K562 (cell line): ENCODE measurements around the gene HOXB3. TPM values are rescaled to one million over a fixed set of nuclear protein-coding genes. Genes with fewer than 3 reads are reported as not detected.

Experiments
- ARID2 ChIP-seq: fragments of 450-650 bp; IDR thresholded peaks from 2 replicates; pipeline ENCODE4 v1.6.1; 2017; ENCODE audit warnings: antibody characterized with exemption, mild to moderate bottlenecking
- BHLHE40 ChIP-seq: IDR thresholded peaks from 2 replicates; pipeline ENCODE4 v1.6.1; 2011; ENCODE audit warnings: low read length, improper control_type of control experiment
- BMI1 ChIP-seq: fragments of 150-350 bp; IDR thresholded peaks from 2 replicates; pipeline ENCODE4 v1.6.1; 2014; ENCODE audit warnings: low read length
- CC2D1A ChIP-seq: fragments of 450-650 bp; IDR thresholded peaks from 2 replicates; pipeline ENCODE4 v1.6.1; 2017; ENCODE audit warnings: mild to moderate bottlenecking
- ESRRB ChIP-seq: fragments of 250-450 bp; sonication (Bioruptor Pico); IDR thresholded peaks from 2 replicates; pipeline ENCODE4 v1.5.0; 2020; ENCODE audit warnings: mild to moderate bottlenecking, moderate library complexity, borderline replicate concordance
- HLTF ChIP-seq: fragments of 450-650 bp; IDR thresholded peaks from 2 replicates; pipeline ENCODE4 v1.6.1; 2016
- KLF16 ChIP-seq: IDR thresholded peaks from 2 replicates; pipeline ENCODE4 v1.6.1; 2016; ENCODE audit warnings: antibody characterized with exemption
- MEIS2 ChIP-seq: fragments of 450-650 bp; IDR thresholded peaks from 2 replicates; pipeline ENCODE4 v1.6.1; 2014; ENCODE audit warnings: mild to moderate bottlenecking; ENCODE audit not compliant: partially characterized antibody
- NFATC3 ChIP-seq: fragments of 450-650 bp; IDR thresholded peaks from 2 replicates; pipeline ENCODE4 v1.6.1; 2017; ENCODE audit warnings: mild to moderate bottlenecking
- POLR2A ChIP-seq: fragments of 450-650 bp; conservative IDR thresholded peaks from 2 replicates; pipeline ENCODE4 v1.6.1; 2016
- SP2 ChIP-seq: IDR thresholded peaks from 2 replicates; pipeline ENCODE4 v1.6.1; 2011; ENCODE audit warnings: mild to moderate bottlenecking, low read depth, low read length, moderate library complexity; ENCODE audit not compliant: poor library complexity, severe bottlenecking; ENCODE audit errors: extremely low read depth
- TBP ChIP-seq: optimal IDR thresholded peaks from 2 replicates; pipeline ENCODE3; 2011; ENCODE audit warnings: low read depth, low read length, improper control_type of control experiment
- XRCC5 ChIP-seq: fragments of 200-400 bp; formaldehyde crosslinking; IDR thresholded peaks from 2 replicates; pipeline ENCODE4 v1.6.1; 2017; ENCODE audit warnings: low read depth, mild to moderate bottlenecking, low read length
- ZBTB7A ChIP-seq: IDR thresholded peaks from 2 replicates; pipeline ENCODE4 v1.6.1; 2011; ENCODE audit warnings: low read depth, mild to moderate bottlenecking, low read length, moderate library complexity, borderline replicate concordance; ENCODE audit not compliant: control insufficient read depth
- ZEB2 ChIP-seq: fragments of 450-650 bp; IDR thresholded peaks from 2 replicates; pipeline ENCODE4 v1.6.1; 2016
- ZFX ChIP-seq: sonication (generic); formaldehyde crosslinking; IDR thresholded peaks from 2 replicates; pipeline ENCODE4 v1.8.0; 2022; ENCODE audit warnings: mild to moderate bottlenecking, missing genetic modification reagents, moderate library complexity
- ZNF263 ChIP-seq: sonication (generic); formaldehyde crosslinking; IDR thresholded peaks from 2 replicates; pipeline ENCODE4 v1.8.0; 2022; ENCODE audit warnings: mild to moderate bottlenecking, missing genetic modification reagents, borderline replicate concordance
- ZNF780A ChIP-seq: fragments of 250-450 bp; sonication (Bioruptor Pico); IDR thresholded peaks from 2 replicates; pipeline ENCODE4 v1.5.0; 2021; ENCODE audit warnings: mild to moderate bottlenecking
- polyA plus RNA-seq, 8 experiments: library from polyadenylated mRNA; depleted of rRNA in 4 of 8; stranded (reverse) in 5 of 8; unstranded in 3 of 8; fragments of >200 nt; fragmentation: Nextera tagmentation in 2 of 8; fragmentation: Illumina TruSeq in 1 of 8; extraction: Ambion mirVana in 2 of 8; extraction: Trizol in 1 of 8; gene quantifications; 2 replicates each; pipeline versions ENCODE4 v1.2.1 to v1.2.3, GENCODE V29; 2011 to 2014; ENCODE audit warnings: inconsistent platforms in 1 of 8, missing spikeins in 1 of 8
- total RNA-seq, 7 experiments: library from RNA; depleted of rRNA in 6 of 7; stranded (reverse); fragments of >200 nt in 6 of 7; fragmentation: Illumina TruSeq in 2 of 7; extraction: Trizol in 2 of 7; gene quantifications; 2 replicates each; pipeline versions ENCODE4 v1.2.1 to v1.2.3, GENCODE V29; 2011 to 2021; ENCODE audit warnings: low replicate concordance in 1 of 7
- TF ChIP-seq, protein P1 (sequence below), 2 experiments: fragments of 450-650 bp; formaldehyde crosslinking in 1 of 2; IDR thresholded peaks; 2 replicates each; pipeline versions ENCODE4 v1.4.0 to v1.6.1; 2014 to 2020; ENCODE audit warnings: mild to moderate bottlenecking in 2 of 2, borderline replicate concordance in 1 of 2, low read depth in 1 of 2
- TF ChIP-seq, protein P2 (sequence below), 2 experiments: IDR thresholded peaks; 2 replicates each; pipeline ENCODE4 v1.6.1; 2012; ENCODE audit warnings: improper control_type of control experiment in 2 of 2, low read depth in 2 of 2, low read length in 2 of 2, borderline replicate concordance in 1 of 2

HOXB3 gene
- total and polyA plus RNA-seq, 9 of the 15 experiments (the other 6 are each of a cell fraction or from before 2014, with no cell fraction given), result 2.4 to 41.3 (median 20.2) TPM

DNA sequence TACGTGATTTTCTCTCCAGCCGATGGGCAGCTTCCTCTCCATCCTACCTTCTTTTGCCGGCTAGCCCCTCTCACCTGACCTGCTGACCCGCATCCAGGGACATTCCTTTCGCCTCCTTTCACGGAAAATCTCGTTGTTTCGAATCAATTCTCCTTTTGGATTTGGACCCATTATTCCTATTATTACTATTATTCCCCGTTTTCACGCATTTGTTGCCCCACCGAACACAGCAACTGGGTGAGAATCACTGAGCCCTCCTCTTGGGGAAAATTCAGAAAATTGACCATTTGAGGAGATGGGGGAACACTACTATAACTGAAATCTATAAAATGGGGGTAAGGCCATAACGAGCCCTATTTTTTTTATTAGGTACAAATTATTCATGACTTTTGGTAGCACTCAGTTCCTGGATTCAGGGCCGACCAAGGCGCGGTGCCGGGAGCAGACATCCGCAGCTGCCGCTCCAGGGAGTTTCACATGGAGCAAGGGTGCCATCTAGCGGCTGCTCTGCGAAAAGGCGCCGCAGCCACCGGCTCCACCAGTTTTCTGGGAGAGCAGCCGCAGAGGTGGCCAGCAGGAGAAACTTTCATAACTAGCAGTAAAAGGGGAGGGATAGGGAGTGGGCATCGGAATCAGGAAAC lies 28.3 kb upstream of the HOXB3 start (continued):
- peak; percentile 81; the same call in 1 of the 2 replicates for TF ChIP-seq ARID2
- no peak; the same call in 1 of the 2 replicates for TF ChIP-seq ZFX (CRISPR knock-in tag)
- no peak for TF ChIP-seq BHLHE40
- TF ChIP-seq, protein P1, sequence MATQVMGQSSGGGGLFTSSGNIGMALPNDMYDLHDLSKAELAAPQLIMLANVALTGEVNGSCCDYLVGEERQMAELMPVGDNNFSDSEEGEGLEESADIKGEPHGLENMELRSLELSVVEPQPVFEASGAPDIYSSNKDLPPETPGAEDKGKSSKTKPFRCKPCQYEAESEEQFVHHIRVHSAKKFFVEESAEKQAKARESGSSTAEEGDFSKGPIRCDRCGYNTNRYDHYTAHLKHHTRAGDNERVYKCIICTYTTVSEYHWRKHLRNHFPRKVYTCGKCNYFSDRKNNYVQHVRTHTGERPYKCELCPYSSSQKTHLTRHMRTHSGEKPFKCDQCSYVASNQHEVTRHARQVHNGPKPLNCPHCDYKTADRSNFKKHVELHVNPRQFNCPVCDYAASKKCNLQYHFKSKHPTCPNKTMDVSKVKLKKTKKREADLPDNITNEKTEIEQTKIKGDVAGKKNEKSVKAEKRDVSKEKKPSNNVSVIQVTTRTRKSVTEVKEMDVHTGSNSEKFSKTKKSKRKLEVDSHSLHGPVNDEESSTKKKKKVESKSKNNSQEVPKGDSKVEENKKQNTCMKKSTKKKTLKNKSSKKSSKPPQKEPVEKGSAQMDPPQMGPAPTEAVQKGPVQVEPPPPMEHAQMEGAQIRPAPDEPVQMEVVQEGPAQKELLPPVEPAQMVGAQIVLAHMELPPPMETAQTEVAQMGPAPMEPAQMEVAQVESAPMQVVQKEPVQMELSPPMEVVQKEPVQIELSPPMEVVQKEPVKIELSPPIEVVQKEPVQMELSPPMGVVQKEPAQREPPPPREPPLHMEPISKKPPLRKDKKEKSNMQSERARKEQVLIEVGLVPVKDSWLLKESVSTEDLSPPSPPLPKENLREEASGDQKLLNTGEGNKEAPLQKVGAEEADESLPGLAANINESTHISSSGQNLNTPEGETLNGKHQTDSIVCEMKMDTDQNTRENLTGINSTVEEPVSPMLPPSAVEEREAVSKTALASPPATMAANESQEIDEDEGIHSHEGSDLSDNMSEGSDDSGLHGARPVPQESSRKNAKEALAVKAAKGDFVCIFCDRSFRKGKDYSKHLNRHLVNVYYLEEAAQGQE (IDR thresholded peaks at IDR 0.05; ENCODE audit: borderline replicate concordance), result peak; percentile 90
- TF ChIP-seq, protein P1 (CRISPR knock-in tag; IDR thresholded peaks at IDR 0.05; ENCODE audit: low read depth), result no peak
- TF ChIP-seq ZNF263 (CRISPR knock-in tag), result 0 out of 2 replicates have a peak, but pooled peaks have one; percentile 19
- no peak for TF ChIP-seq ZEB2
- 0 out of 2 replicates have a peak, but pooled peaks have one; percentile 25 for TF ChIP-seq KLF16
- TF ChIP-seq NFATC3, result no peak
- 0 out of 2 replicates have a peak, but pooled peaks have one; percentile 20 for TF ChIP-seq BMI1
- TF ChIP-seq POLR2A, result peak; percentile 43; the same call in 1 of the 2 replicates
- no peak for TF ChIP-seq SP2
- no peak for TF ChIP-seq HLTF
- no peak for TF ChIP-seq ZNF780A (CRISPR knock-in tag)
- 0 out of 2 replicates have a peak, but pooled peaks have one; percentile 6 for TF ChIP-seq ZBTB7A
- peak; percentile 32 for TF ChIP-seq TBP
- peak; percentile 72 for TF ChIP-seq CC2D1A
- peak; percentile 40 for TF ChIP-seq MEIS2
- peak; percentile 86; the same call in 1 of the 2 replicates for TF ChIP-seq XRCC5
- TF ChIP-seq ESRRB (CRISPR knock-in tag), result no peak
- TF ChIP-seq, protein P2, sequence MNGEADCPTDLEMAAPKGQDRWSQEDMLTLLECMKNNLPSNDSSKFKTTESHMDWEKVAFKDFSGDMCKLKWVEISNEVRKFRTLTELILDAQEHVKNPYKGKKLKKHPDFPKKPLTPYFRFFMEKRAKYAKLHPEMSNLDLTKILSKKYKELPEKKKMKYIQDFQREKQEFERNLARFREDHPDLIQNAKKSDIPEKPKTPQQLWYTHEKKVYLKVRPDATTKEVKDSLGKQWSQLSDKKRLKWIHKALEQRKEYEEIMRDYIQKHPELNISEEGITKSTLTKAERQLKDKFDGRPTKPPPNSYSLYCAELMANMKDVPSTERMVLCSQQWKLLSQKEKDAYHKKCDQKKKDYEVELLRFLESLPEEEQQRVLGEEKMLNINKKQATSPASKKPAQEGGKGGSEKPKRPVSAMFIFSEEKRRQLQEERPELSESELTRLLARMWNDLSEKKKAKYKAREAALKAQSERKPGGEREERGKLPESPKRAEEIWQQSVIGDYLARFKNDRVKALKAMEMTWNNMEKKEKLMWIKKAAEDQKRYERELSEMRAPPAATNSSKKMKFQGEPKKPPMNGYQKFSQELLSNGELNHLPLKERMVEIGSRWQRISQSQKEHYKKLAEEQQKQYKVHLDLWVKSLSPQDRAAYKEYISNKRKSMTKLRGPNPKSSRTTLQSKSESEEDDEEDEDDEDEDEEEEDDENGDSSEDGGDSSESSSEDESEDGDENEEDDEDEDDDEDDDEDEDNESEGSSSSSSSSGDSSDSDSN (IDR thresholded peaks at IDR 0.05; ENCODE audit: borderline replicate concordance in 1 of 2, low read depth in 2 of 2, low read length in 2 of 2), result peak; percentile 32 to 84; a peak in 1 of 4 replicates
